Measurements from ENCODE around the gene TXNDC12.

GRCh38 chr1:52007215-52008002, 47.6 kb downstream of the TXNDC12 start:
- TF ChIP-seq, protein P1, sequence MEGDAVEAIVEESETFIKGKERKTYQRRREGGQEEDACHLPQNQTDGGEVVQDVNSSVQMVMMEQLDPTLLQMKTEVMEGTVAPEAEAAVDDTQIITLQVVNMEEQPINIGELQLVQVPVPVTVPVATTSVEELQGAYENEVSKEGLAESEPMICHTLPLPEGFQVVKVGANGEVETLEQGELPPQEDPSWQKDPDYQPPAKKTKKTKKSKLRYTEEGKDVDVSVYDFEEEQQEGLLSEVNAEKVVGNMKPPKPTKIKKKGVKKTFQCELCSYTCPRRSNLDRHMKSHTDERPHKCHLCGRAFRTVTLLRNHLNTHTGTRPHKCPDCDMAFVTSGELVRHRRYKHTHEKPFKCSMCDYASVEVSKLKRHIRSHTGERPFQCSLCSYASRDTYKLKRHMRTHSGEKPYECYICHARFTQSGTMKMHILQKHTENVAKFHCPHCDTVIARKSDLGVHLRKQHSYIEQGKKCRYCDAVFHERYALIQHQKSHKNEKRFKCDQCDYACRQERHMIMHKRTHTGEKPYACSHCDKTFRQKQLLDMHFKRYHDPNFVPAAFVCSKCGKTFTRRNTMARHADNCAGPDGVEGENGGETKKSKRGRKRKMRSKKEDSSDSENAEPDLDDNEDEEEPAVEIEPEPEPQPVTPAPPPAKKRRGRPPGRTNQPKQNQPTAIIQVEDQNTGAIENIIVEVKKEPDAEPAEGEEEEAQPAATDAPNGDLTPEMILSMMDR (IDR thresholded peaks at IDR 0.05) = no peak
- no peak for TF ChIP-seq POLR2A (IDR thresholded peaks at IDR 0.05)
- TF ChIP-seq POLR2AphosphoS5 (IDR thresholded peaks at IDR 0.05) = no peak
